Measurements from ENCODE around the gene CFAP47. TPM values are rescaled to one million over a fixed set of nuclear protein-coding genes. Genes with fewer than 3 reads are reported as not detected.

CFAP47 gene
- total RNA-seq, 2 donors from 2014 or later = not detected

GRCh38 chrX:36434522-36434921, 515.0 kb downstream of the CFAP47 start:
- DNase-seq (no peak), ATAC-seq (replicated peaks in 1 of 2) (no peak)
- no peaks in the 10 kb centered on the region for H3K36me3 Mint-ChIP-seq (ENCODE audit: insufficient read depth in 2 of 2)
- H3K27me3 Mint-ChIP-seq (ENCODE audit: low read depth) = no peaks in the 10 kb centered on the region
- H3K9me3 Mint-ChIP-seq = peaks cover 0 to 2% of the 10 kb centered on the region in 2 donors
- H3K4me1 Mint-ChIP-seq (ENCODE audit: low read depth) = no peaks in the 10 kb centered on the region
- no peak overlapping the region for H3K27ac Mint-ChIP-seq
- H3K4me3 Mint-ChIP-seq = no peak overlapping the region

Other genes starting within 250 kb of the CFAP47 start
- not detected for gene MAGEB16, start 121.4 kb upstream of the CFAP47 start, total RNA-seq